GM19438 (cell line): ENCODE measurements around the gene PPP1R16B.

Experiments
- ATAC-seq: cut with Tn5 transposase; IDR thresholded peaks from one replicate; pipeline ENCODE4 v1.9.1; 2021; ENCODE audit warnings: low read depth; ENCODE audit not compliant: unreplicated experiment

PPP1R16B gene

DNA sequence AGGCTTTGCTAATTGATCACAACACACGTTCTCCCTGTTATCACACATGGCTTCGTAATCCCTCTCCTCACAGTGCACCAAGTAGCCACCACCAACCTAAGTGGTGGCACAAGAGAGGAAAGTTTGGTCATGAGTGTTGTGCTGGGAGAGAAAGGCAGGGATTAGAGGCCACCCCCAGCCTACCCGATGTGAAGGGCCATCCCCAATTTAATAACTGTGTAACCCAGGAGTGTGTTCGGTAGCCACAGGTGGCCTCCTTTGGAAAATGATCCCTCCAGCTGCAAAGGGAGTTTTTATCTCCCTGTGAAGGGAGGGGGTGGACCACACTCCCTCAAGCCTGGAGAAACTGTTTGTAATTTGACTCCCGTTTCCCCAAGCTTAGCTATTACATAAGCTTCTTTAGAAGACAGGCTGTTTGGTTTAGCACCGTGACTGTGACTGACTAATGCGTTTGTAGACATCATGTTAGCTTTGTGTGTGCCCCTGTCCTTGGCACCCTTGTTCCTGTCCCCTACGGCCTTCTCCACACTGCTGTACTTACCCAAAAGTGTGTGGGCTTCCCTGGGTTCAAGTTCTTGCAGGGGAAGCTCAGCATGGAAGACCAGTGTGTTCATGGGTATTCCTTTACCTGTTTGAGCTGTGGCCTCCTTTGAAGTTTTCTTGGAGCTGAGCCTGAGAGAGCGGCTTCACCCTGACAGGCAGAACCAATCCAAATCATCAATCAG lies 20.6 kb downstream of the PPP1R16B start:
- no peak for ATAC-seq

DNA sequence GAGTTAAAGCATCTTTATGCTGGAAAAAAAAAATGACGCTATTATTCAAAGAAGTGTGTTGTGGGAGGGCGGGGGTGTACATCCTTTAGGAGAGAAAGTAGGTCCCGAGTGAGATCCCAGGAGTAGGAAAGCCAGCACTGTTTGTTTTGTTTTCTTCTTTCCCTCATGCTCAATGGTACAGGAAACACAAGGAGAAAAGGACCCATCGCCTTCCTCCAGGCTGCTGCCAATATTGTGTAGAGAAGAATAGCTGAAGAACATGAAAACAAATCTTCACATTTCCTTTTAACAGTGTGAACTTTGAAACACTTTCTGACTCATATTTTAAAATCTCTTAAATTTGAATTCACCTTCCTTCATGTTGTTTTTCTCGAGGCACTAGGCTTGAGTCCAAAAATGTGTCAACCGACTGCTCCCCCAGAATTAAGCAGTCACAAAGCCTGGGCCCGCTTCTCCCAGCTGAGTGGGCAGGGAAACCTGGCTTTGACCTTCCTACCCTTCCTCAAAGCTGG lies 22.3 kb downstream of the PPP1R16B start:
- no peak for ATAC-seq

DNA sequence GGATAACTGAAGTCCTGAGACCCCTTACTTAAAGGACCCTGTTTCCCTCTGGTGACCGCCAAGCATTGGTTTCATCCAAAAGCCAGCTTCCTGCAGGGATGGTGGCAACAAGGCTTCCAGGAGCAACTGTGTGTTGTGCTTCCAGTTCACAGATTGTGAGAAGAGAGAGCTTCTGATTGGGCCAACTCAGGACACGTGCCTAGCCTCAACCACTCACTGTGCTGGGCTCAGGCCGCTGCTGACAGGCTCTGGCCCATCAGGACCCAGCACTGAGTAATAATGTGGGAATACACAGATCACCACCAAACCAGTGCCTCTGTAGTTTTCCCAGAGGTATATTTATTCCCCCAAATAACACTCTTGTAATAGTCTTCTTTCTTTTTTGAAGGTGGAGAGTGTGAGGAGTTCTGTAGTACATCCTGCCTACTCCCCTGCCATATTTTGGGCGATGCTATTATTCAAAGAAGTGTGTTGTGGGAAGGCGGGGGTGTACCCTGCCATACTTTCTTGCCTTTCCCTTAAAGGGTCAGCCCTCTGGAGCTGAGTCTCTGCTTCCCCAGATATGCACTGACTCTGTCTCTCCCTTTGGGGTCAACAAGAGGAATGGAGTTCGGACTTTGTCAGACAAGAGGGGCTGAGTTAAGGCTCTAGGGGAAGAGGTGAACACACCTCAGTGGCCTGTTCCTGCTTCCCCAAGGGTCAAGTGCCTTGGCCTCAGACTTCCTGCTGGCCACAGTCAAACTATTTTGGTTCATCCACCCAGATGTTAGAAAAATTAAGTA lies 23.2 kb downstream of the PPP1R16B start:
- no peak for ATAC-seq

DNA sequence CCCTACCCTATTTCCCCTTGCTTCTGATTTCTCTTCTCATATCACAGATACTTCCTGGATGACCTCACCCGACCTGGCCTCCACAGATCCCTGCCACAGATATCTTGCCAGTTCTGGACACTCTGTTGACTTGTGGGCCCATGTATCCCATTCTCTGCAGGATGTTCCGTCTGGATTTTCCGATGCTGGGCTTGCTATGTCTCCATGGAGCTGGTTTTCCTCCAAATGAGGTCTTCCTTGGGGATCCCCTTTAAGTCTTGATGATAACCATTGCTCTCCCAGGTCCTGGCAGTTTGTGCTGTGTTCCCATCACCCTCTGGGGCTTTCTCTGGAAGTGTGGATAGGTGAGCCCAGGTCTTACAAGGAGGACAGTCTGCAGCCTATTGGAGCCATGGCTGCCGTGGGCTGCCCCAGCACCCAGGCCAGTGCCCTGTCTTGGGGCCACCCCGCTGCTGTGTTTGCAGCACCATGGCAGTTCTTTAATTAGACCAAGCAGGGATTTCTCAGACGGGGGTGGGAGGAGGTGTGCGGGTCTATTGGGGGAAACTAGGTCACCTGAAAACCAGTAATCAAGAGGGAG lies 23.9 kb downstream of the PPP1R16B start:
- ATAC-seq = no peak

DNA sequence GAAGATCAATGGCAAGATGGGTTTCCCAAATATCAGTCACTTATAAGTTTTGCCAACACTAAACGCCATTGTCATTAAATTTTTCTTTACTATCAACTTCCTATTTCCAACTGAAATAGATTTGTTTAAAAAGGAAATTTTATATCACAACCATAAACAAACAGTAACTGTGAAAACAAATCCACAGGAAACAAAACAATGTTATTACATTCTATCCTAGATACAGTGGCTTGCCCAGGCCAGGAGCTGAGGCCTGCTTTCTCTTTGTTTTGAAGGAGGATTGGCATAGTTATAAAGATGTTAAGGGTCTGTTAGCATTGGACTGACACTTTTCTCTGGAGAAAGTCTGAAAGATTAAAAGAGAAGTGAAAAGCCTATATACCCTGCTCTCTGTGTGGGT lies 24.9 kb downstream of the PPP1R16B start:
- no peak for ATAC-seq

DNA sequence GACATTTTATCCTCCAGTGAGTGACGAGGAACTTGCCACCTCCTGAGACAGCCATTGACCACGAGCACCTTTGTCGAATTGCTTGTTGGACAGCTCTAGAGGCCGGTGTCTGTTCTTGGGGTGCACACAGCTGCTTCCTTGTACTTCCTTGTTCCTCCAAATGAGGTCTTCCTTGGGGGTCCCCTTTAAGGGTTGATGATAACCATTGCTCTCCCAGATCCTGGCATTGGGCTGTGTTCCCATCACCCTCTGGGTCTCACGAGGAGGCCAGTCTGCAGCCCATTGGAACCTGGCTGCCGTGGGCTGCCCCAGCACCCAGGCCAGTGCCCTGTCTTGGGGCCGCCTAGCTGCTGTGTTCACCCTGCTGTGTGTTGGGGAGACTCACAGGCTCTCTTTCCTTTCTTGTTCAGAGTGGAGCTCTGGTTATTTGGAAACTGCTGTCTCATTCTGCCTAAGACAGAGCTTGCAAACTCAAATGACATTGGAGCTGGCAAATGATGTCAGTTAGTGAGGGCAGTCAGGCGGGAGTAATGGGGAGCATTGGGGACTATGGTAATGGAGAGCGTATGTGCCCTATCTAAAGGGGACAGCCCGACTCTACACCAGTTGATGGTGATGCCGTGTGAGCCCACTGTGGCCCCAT lies 25.7 kb downstream of the PPP1R16B start:
- ATAC-seq = no peak

DNA sequence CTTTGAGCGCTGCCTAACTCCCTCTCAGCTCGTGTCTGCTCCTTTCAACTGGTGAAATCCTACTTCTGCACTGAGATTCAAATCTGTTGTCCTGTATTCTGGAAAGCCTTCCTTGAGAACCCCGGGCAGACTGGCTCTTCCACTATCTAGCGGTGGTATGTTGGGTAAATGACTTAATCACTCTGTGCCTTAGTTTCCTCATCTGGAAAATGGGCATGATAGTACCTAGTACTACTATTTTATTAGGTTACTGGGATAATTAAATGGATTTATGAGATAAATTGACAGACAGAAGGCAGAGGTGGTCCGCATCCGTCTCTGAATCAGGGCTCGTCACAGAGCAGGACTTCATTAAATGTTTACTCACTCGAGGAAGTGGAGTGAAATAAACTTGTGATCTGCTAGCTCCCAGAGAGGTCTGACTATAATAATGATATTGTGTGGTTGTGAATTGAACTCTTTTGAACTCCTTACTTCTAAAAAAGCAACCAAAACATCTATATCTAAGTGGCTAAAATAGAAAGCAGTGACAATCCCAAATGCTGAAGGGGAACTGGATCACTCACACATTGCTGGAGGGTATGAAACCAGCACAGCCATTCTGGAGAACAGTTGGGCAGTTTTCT lies 26.6 kb downstream of the PPP1R16B start:
- ATAC-seq = no peak

DNA sequence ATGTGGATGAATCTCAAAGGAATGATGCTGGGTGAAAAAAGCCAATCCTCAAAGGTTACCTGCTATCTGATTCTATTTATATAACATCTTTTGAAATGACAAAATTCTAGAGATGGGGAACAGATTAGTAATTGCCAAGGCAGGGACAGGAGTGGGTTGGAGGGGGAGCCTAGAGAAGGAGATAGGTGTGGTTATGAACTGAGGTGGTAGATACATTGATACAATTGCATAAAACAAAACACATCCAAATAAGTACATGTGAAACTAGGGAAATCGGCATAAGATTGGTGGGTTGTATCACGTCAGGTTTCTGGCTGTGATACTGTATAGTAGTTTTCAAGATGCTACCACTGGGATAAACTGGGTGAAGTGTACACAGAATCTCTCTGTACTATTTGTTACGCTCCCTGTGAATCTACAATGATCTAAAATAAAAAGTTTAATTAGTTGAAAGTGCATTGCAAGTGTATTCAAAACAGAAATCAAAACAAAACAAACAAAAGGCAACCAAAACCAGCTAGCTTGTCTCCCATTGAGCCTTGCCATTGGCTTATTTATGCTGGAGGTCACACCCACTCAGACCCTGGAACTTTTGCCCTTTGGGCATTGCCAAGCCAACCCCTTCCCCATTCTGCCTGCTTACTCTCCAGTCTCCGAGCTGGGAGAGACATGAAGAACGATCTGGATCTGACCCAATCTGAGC lies 27.8 kb downstream of the PPP1R16B start:
- ATAC-seq = no peak

DNA sequence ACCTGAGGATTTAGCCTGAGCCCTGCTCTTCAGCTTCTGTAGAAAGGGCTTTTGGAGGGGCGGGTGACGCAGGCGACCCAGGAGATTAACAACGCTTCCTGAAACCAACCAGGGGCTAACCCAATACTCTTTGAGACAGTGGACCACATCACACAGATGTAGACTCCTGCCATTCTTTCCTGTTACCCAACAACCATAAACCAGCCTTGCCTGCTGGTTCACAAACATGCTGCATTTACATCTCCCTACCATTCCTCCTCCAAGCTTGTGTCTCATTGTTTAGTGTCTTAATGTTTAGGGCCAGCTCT lies 28.3 kb downstream of the PPP1R16B start:
- ATAC-seq = no peak

DNA sequence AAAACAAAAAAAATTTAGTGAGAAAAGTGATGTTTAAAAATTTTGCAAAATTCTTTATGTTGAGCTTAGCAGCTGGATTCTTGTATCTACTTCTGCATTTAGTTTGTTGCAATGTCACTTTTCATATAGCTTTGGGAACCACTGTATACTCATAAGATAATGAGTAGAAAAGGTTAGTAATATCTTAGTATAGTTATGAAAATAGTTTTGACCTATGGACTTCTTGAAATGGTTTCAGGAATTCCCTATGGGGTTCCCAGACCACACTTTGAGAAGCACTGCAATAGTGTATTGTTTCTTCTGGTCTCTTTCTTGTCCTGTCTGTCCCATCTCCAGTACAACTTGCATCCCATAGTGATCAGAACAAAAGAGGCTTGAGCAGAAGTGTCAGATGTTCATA lies 29.4 kb downstream of the PPP1R16B start:
- ATAC-seq = no peak

DNA sequence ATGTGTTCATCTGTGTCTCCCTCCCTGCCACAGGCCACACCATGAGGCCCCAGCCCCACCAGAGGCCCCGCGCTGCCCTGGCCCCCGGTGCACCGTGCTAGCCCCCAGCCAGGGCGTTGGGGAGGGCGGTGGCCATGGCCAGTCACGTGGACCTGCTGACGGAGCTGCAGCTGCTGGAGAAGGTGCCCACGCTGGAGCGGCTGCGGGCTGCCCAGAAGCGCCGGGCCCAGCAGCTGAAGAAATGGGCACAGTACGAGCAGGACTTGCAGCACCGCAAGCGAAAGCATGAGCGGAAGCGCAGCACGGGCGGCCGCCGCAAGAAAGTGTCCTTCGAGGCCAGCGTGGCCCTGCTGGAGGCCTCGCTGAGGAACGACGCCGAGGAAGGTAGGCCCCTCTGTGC lies 30.3 kb downstream of the PPP1R16B start:
- no peak for ATAC-seq

DNA sequence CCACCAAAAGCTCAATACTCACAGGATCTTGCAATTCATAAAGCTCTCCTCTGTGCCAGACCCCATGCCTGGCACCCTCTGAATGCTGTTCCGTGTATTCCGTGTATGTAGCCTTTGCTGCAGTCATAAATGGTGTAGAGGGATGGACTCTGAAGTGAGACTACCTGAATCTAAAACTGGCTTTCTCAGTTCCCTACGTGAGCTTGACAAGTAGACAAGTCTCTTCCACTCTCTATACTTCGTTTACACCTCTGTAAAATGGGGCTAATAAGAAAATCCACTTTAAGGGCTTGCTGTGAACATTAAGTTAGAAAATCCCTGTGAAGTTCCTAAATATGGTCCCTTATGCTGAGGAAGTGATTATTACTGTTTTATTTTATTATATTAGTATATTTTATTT lies 31.5 kb downstream of the PPP1R16B start:
- ATAC-seq = no peak

DNA sequence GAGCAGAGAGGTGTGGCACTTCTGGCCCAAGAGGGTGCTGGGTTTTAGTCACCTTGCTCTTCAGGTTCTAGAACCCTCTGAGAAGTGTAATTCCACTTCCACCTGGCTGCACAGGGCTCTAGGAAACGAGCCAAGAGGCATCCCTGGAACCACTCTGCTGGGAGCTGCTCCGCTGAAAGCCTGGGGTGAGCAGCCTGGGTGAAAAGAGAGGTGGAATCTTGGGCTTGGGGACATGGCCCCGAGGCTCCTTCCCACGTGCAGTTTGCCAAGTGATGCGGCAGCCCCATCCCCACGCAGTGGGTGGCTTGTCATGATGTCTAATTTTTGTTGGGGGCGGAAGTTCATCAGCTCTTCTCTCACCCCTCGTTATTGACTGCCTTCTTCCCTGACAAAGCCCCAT lies 32.8 kb downstream of the PPP1R16B start:
- ATAC-seq = no peak

DNA sequence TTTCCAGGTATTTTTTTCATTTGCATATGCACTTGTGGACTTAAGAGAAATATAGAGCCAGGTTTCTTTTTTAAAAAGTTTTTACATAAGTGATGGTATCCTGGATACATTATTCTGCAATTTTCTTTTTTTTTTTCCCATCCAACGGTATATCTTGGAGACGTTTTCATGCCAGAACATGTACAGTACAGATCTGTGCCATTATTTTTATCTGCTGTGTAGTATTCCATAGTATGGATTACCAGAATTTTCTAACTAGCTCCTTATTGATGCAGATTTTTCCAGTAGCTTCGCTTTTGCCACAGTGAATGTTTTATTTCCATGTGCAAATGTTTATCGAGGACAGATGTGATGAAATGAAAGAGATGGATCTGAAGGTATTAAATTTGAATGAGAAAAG lies 34.1 kb downstream of the PPP1R16B start:
- no peak for ATAC-seq

DNA sequence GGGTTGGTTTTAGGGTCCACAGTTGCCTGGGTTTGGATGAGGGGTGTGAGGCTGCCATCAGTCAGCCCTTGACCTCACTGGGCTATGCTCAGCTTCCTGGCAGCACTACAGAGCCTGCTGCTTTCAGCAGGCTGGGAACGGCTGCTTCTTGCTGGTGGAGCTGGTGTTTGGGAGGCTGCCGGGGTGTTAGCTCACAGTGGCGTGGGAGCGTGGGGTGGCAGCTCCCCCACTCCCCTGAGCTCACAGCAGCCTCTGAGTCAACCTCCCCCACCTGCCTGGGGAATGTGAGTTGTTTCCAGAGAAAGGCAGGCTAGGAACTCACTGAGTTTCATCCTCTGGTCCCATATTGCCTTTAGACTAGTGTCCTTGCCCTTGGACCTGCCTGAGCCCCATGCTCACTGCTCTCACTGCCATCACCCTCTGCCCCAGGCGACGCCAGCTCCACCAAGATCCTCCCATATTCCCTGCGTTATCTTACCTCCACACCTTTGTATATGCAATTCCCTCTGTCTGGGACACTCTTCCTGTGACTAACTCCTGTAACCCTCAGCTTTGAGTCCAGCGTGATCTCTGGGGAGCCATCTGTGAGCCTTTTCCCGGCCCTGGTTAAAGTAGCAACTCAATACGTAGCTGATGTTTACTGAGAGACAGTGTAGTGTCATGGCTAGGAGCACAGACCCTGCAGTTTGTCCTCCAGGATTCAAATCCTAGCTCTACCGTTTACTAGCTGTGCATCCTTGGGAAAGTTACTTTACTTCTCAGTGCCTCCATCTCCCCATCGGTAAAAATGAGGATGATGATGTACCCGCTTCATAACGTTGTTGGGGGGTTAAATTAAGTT lies 34.8 kb downstream of the PPP1R16B start:
- ATAC-seq = no peak

DNA sequence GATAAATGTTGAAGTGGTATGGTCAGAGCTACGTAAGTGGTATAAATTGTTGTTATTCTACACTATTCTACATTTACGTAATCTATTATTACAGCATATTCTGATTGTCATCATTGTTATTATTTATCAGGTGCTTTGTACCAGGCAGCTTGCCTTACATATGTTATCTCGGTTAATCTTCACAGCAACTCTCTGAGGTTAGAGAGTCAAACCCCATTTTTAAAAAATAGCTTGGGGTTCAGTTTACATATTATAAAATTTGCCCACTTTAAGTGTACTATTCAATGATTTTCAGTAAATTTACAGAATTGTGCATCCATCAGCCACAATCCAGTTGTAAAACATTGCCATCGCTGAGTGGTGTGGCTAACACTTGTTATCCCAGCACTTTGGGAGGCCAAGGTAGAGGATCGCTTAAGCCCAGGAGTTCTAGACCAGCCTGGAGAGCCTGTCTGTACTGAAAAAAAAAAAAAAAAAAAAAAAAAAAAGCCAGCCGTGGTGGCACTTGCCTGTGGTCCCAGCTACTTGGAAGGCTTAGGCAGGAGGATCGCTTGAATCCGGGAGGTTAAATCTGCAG lies 35.5 kb downstream of the PPP1R16B start:
- no peak for ATAC-seq

DNA sequence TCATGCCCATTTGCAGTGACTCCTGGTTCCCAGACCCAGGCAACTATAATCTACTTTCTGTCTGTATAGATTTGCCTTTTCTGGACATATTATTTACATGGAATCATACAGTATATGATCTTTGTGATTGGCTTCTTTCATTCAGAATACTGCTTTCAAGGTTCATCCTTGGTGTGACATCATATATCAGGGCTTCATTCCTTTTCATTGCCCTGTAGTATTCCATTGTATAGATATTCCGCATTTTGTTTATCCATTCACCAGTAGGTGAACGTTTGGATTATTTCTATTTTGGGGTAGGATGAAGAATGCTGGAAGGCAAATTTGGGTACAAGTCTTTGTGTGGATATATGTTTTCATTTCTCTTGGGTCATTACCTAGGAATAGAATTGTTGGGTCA lies 36.1 kb downstream of the PPP1R16B start:
- ATAC-seq = no peak

DNA sequence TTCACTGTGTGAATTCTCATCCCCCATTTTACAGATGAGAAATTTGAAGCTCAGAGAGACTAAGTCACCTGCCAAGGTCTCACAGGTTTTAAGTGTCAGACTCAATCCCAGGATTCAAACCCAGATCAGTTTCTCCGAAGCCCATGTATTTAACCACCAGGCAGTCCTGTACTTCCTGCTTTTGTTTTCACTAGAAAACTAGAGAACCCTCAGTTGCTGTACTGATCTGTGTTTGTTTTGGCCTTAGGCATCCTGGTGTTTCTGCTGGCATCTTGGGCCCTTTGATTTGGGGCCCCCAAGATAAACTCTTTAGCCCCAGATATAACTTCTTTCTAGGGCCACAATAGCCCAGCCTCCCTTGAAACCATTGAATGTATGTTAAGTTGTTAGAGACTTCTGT lies 36.5 kb downstream of the PPP1R16B start:
- ATAC-seq = no peak

DNA sequence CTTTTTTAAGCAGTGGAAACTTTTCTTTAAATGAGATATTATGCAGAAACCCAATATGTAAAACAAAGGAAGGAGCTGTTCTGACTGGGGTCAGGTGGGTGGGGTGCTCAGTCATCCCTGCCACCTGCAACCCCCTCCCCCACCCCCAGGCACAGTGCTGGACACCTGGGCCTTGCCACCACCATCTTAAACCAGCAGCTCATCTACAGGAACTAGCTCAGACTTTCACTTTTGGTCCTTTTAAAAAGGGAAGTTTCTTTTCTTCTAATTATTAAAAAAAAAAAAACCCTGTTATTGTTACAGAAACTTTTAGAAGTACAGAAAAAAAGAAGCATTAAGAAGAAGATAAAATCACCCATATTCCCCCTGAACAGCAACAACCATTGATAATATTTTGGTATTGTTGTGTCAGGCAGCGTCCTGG lies 37.1 kb downstream of the PPP1R16B start:
- ATAC-seq = peak; percentile 80
